ENCODE measurements around the gene COG3.

The COG3 gene

DNA sequence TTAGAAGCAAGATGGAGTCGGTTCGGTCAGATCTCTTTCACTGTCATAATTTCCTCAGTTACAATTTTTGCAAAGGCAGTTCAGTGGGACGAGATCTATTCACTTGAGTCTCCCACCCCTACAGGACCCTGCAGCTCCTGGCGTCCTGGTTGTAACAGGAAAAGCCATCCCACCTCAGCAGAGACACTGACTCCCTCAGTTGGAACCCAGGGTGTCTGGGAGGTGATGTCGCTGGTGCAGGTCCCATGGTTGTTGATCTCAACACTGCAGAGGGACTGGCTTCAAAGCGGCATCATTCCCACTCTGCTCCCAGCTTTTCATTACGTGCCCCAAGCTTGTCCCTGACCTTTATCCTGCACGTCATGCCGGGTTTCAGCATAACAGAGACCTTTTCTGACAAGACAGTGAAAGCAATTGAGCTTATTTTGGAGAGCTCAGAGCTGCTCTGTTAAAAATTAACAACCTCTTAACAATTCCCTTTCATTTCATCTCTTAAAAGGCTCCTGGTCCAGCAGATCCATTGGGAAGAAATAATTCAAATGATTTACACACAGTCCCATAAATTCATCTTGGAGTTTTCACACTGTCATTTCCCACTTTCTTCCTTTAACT is 17.6 kb upstream of the COG3 start:
- DNase-seq (ENCODE audit: low spot score) = no peak

DNA sequence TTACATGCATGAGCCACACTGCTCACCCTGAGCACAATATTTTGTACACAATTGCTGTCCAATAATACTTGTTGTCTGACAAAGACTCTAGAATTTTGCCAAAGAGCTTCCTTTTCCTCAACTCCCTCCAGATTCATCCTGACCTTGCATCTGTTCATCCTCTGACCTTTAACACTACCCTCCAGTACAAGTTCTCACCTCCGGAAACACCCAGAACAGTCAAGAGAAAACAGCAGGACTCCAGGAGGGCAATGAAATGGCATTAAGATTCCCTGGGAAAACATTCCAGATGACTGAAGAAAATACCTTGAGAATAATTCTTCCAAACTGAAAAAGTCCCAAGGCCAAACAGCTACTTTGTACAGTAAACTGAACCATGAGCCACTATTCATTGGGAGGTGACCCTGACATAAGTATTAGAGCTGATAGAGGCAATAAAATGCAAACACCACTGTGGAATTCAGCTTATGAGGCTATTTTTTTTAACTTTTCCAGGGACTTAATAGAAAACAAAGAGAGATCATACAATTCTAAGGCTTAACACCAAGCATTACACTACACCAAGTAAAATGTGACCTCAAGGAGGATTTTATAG is 15.7 kb upstream of the COG3 start:
- no peak for DNase-seq (ENCODE audit: low spot score)

GRCh38 chr13:45451282-45451681 is 13.5 kb upstream of the COG3 start:
- no peak for DNase-seq (ENCODE audit: low spot score)

DNA sequence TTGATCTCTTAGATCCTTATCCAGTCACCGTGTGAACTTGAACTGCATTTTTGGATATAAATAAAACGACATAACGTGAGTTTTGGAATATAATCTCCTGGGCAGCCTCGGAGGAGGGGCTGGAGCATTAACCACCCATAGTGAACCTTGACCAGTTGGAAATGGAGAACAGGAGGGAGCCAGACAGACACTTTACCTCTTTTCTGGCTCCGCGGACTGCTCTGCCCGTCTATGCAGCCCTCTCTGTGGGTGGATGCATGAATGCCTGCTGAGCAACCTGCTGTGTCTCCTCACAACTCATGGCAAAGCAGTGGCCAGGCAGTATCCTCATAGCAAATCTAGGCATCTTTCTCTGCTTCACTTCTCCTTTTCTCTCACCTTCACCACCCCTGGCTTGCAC is 10.5 kb upstream of the COG3 start:
- no peak for DNase-seq (ENCODE audit: low spot score)

- no peak for DNase-seq (ENCODE audit: low spot score)
These were observed 8.4 kb upstream of the COG3 start for GRCh38 chr13:45456196-45456972.

DNA sequence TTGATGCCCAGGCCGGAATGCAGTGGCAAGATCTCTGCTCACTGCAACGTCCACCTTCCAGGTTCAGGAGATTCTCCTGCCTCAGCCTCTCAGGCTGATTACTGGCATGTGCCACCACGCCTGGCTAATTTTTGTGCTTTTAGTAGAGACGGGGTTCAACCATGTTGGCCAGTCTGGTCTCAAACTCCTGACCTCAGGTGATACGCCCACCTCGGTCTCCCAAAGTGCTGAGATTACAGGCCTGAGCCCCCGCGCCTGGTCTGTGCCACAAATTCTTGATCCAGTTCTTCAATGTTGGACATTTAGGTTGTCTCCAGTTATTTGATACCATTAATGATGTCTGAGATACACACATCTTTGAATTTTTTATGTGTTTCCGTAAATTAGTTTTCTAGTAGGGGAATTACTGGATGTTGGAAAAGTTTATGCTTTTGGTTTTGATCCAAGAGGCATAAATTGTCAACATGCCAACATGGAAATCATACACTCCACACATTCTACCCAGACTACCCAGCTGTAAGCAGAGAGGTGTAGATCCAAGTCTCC is 525 bp upstream of the COG3 start:
- DNase-seq (ENCODE audit: low spot score) = no peak

- no peak for DNase-seq (ENCODE audit: low spot score)
These were observed 1.6 kb downstream of the COG3 start for GRCh38 chr13:45466359-45466758.

- DNase-seq (ENCODE audit: low spot score) = no peak
These were observed 3.9 kb downstream of the COG3 start for GRCh38 chr13:45468635-45469034.

DNA sequence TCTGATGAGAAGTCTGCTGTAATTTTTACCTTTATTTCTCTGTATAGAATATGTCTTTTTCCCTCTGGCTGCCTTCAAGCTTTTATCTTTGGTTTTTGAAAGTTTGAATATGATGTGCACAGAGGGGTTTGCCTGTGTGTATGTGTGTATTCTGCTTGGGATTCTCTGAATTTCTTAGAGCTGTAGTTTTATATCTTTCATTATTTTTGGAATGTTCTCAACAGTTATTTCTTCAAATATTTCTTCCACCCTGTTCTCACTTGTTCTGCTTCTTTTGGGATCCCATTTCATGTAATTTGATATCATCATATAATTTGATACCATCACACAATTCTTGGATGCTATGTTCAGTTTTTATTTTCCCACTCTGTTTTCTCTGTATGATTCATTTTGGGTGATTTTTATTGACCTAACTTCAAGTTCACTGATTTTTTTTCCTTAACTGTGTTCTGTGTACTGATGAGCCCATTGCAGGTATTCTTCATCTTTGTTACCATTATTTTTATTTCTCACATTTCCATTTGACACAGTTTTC is 7.5 kb downstream of the COG3 start:
- DNase-seq (ENCODE audit: low spot score) = no peak

GRCh38 chr13:45473627-45474026 is 8.9 kb downstream of the COG3 start:
- no peak for DNase-seq (ENCODE audit: low spot score)

- DNase-seq (ENCODE audit: low spot score) = no peak
These were observed 10.1 kb downstream of the COG3 start for GRCh38 chr13:45474584-45475454.

DNA sequence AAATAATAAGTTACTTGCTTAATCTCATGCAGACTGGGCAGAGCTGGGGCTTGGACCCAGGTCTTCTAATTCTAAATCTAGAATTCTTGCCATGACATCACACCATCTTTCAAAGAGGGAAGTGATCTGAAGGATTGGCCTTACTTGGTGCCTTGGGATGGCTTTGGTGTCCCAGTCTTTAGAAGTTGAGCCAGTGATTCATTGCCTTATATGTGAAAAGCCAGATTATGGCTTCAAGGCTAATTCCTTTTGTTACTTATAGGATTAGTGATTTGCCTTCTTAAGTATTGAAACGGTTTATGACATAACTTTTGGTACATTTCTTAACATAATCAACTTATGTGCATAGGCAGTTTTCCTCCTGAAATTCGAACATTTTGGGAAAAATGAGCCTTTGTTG is 14.9 kb downstream of the COG3 start:
- no peak for DNase-seq (ENCODE audit: low spot score)

DNA sequence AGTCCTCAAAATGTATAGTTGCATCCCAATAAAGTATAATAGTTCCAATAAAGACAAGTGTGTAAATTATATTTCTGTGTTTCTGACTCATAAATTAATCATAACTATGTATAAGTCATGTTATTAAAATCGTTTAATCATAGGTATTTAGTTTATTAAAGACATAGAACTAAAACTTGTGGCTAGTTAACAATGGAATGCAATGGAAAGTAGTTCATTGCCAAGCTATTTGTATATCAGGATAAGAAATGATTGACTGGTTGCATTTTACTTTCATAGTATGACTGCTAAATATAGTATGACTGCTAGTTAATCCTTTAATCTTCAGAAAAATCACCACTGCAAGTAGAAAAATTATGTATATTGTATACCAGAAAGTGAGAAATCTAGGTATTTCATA is 16.9 kb downstream of the COG3 start:
- no peak for DNase-seq (ENCODE audit: low spot score)

DNA sequence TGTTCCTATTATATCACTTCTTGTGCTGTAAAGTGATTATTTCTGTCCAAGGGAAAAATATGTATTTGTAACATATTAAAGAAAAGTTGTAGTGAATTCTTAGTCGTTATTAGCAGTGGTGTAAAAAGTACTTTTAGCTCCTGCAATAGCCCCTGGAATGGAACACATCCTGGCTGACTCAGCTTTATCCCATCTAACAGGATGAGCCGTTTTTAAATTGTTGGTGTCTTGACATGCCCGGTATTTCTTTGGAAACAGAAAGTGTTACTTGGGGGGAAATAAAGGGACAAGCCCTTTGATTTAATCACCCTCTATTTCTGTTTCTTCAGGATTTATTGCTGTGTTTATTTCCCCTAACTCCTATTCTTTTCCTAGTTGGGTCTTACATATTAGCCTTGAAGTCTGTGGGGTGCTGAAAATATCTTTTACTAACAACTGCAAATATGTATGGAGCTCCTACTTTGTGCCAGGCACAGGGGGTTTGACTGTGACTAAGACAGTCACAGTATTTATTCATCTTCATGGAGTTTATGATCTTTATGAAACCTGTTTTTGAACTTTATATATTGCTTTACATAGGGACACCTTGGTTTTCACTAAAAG is 17.9 kb downstream of the COG3 start:
- DNase-seq (ENCODE audit: low spot score) = no peak

DNA sequence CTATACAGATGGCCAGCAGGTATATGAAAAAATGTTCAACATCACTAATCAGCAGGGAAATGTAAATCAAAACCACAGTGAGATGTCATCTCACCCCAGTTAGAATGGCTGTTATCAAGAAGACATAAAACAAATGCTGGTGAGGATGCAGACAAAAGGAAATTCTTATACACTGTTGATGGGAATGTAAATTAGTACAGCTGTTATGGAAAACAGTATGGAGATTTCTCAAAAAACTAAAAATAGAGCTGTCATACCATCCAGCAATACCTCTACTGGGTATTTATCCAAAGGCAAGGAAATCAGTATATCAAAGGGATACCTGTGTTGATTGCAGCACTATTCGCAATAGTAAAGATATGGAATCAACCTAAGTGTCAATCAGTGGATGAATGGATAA is 22.9 kb downstream of the COG3 start:
- no peak for DNase-seq (ENCODE audit: low spot score)

- no peak for DNase-seq (ENCODE audit: low spot score)
These were observed 25.3 kb downstream of the COG3 start for GRCh38 chr13:45490068-45490467.

- no peak for DNase-seq (ENCODE audit: low spot score)
These were observed 27.8 kb downstream of the COG3 start for GRCh38 chr13:45492538-45492937.

- DNase-seq (ENCODE audit: low spot score) = no peak
These were observed 32.2 kb downstream of the COG3 start for GRCh38 chr13:45496942-45497341.

DNA sequence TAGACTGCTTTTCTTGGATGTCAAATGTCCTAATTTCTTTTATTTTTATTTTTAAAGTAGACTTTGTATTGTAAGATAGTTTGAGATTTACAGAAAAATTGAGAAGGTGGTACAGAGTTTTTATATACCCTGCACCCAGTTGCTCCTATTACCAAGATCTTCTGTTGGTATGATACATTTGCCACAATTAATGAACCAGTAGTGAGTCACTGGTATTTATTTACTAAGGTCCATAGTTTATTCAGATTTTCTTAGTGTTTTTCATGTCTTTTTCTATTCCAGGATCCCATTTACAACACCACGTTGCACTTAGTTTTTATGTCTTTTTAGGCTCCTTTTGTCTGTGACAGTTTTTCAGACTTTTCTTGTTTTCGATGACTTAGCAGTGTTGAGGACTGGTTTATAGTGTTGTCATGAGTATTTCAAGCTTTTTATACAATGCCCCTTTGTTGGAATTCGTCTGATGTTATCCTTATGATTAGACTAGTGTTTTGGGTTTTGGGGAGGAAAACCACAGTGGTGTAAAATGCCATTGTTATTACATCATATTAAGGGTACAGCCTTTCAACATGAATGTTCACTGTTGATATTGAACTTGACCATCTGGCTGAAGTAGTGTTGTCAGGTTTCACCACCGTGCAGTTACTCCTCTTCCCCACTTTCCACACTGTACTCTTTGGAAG is 35.9 kb downstream of the COG3 start:
- no peak for DNase-seq (ENCODE audit: low spot score)

- no peak for DNase-seq (ENCODE audit: low spot score)
These were observed 36.4 kb downstream of the COG3 start for GRCh38 chr13:45501175-45501526.

GRCh38 chr13:45503658-45504057 is 38.9 kb downstream of the COG3 start:
- no peak for DNase-seq (ENCODE audit: low spot score)
